Urinary bladder (tissue), 4 donors: Measurements from ENCODE around the gene M6PR. TPM values are rescaled to one million over a fixed set of nuclear protein-coding genes. Genes with fewer than 3 reads are reported as not detected.
"Not testable (repeated sequence)": the region's sequence is repeated elsewhere in the genome, so short reads cannot be mapped to it uniquely, and the experiment has no call there.

Experiments used
- DNase-seq: peaks from one replicate; pipeline ENCODE4 v3.0.0-alpha.2; 2015; ENCODE audit errors: extremely low spot score
- H3K27ac ChIP-seq: one replicate; pipeline ENCODE4 v1.5.1; 2013; ENCODE audit warnings: low read depth, mild to moderate bottlenecking, moderate library complexity
- H3K36me3 ChIP-seq: one replicate; pipeline ENCODE4 v1.6.1; 2013; ENCODE audit warnings: mild to moderate bottlenecking, moderate library complexity; ENCODE audit not compliant: insufficient read depth
- H3K4me1 ChIP-seq: one replicate; pipeline ENCODE4 v1.6.1; 2013; ENCODE audit warnings: mild to moderate bottlenecking, moderate library complexity; ENCODE audit not compliant: insufficient read depth
- H3K4me3 ChIP-seq: one replicate; pipeline ENCODE4 v1.5.1; 2013; ENCODE audit warnings: low read depth, low read length
- whole genome bisulfite sequencing: extraction: QIAGEN DNeasy Blood & Tissue Kit; methylation state at CpG from one replicate; pipeline ENCODE4 v1.1.7; 2013; 5-methylcytosine and 5-hydroxymethylcytosine counted together
- polyA plus RNA-seq: library from polyadenylated mRNA; stranded (reverse); fragments of 200-250 nt; gene quantifications from one replicate; pipeline ENCODE4 v1.2.3, GENCODE V29; 2013
- total RNA-seq: library from RNA; depleted of rRNA; stranded (reverse); fragments of >200 nt; gene quantifications from one replicate; pipeline ENCODE4 v1.2.3, GENCODE V29; 2014
- donor health status: healthy with polysubstance abuse.
- donor health status: healthy.

Gene M6PR
- total and polyA plus RNA-seq, 2 donors = 76.9 to 93.1 TPM

GRCh38 chr12:8913702-8914032, 35.8 kb downstream of the M6PR start:
- DNase-seq = no peak
- Histone ChIP-seq H3K27ac (peak overlapping the region; percentile 83), H3K4me1 (no peaks in the 10 kb centered on the region), H3K4me3 (peak overlapping the region; percentile 85), H3K36me3 (no peaks in the 10 kb centered on the region)
- WGBS = 8% methylated on average over 6 of the region's 6 CpGs

DNA sequence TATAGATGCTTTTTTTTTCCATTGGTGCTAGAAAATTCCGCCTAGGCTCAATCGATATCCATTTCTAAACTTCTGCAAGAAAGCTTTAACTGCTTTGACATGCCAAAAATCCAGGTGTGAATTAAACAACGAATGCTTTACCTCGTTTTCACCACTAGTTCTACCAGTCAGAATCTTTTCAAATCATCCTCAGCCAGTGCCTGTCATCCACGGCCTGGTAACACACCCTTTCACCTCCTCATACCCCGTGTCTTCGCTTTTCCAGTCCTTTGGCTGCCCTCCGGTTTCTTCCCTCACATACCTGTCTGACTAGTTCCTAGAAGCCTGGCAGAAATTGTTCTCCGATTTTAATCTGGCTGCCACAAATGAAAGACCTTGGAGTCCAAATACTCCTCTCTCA, 36.5 kb downstream of the M6PR start:
- Histone ChIP-seq H3K4me3 (peak overlapping the region; percentile 1), H3K27ac (peak overlapping the region; percentile 18), H3K4me1 (no peaks in the 10 kb centered on the region), H3K36me3 (no peaks in the 10 kb centered on the region)
- 25% methylated on average over 9 of the region's 9 CpGs for WGBS
- no peak for DNase-seq

DNA sequence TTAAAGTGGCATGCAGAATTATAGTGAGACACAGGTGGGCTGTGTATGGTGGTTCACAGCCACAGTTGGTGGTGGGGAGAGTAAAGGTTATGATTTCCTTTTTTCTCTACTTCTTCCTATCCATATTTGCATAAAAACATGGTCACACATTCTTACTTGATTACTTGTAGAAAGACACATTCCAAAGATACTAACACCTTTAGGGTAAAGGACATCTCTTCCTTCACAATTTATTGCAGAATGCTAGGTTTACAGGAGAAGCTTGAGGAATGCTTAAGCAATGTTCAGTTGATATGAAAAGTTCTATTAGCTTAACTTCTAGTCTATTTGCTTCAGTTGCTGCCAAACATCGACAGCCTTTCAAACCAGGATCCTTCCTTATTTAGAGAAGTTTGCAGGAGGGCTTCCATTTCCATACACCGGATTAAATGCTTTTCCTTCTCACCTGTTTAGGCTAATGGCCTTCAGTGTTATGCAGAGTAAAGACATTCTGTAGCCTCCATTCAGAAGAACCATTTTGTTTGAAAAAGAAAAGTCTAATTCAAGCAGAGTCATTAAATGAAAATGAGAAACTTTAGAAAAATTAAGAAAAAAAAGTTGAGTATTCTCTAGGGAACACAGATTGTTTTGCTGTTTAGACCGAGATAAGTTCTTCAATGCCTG, 37.7 kb downstream of the M6PR start:
- H3K4me1 ChIP-seq = no peaks in the 10 kb centered on the region
- no peak overlapping the region for H3K4me3 ChIP-seq
- no peak for DNase-seq
- no peaks in the 10 kb centered on the region for H3K36me3 ChIP-seq
- no peak overlapping the region for H3K27ac ChIP-seq
- WGBS = 66% methylated on average over 3 of the region's 3 CpGs

DNA sequence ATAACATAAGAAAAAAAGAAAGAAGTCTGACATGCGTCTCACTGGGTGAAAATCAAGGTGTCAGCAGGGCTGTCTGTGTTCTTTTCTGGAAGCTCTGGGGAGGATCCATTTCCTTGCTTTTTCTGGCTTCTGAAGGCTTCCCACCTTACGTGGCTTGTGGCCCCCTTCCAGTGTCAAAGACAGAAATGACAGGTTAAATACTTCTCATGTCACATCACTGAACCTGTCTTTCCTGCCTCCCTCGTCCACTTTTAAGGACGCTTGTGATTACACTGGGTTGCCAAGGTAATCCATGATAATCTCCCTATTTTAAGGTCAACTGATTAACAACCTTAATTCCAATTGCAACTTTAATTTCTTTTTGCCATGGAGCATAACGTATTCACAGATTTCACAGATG, 39.7 kb downstream of the M6PR start:
- Histone ChIP-seq H3K36me3 (no peaks in the 10 kb centered on the region), H3K4me1 (no peaks in the 10 kb centered on the region), H3K4me3 (no peak overlapping the region), H3K27ac (no peak overlapping the region)
- DNase-seq = no peak
- 82% methylated on average over 5 of the region's 5 CpGs for WGBS

- H3K27ac ChIP-seq = no peak overlapping the region
Observed at GRCh38 chr12:8907513-8907912, 41.9 kb downstream of the M6PR start.

GRCh38 chr12:8906266-8907180, 42.9 kb downstream of the M6PR start:
- Histone ChIP-seq H3K36me3 (no peaks in the 10 kb centered on the region), H3K4me3 (no peak overlapping the region), H3K27ac (no peak overlapping the region), H3K4me1 (no peaks in the 10 kb centered on the region)
- WGBS = 89% methylated on average over 16 of the region's 16 CpGs
- no peak for DNase-seq

More at GRCh38 chr12:8907513-8907912, 41.9 kb downstream of the M6PR start:
- 76% methylated on average over 3 of the region's 3 CpGs for WGBS
- no peak for DNase-seq
- no peaks in the 10 kb centered on the region for H3K4me1 ChIP-seq
- no peak overlapping the region for H3K4me3 ChIP-seq
- H3K36me3 ChIP-seq = no peaks in the 10 kb centered on the region

- Histone ChIP-seq H3K27ac (no peak overlapping the region), H3K36me3 (no peaks in the 10 kb centered on the region), H3K4me1 (no peaks in the 10 kb centered on the region), H3K4me3 (no peak overlapping the region)
- no peak for DNase-seq
- WGBS = 46% methylated on average over 10 of the region's 10 CpGs
Observed at GRCh38 chr12:8905546-8905945, 43.9 kb downstream of the M6PR start.

- no peaks in the 10 kb centered on the region for H3K4me1 ChIP-seq
- H3K4me3 ChIP-seq = no peak overlapping the region
- no peak for DNase-seq
- no peaks in the 10 kb centered on the region for H3K36me3 ChIP-seq
- H3K27ac ChIP-seq = no peak overlapping the region
Observed at GRCh38 chr12:8904665-8905064, 44.8 kb downstream of the M6PR start.

DNA sequence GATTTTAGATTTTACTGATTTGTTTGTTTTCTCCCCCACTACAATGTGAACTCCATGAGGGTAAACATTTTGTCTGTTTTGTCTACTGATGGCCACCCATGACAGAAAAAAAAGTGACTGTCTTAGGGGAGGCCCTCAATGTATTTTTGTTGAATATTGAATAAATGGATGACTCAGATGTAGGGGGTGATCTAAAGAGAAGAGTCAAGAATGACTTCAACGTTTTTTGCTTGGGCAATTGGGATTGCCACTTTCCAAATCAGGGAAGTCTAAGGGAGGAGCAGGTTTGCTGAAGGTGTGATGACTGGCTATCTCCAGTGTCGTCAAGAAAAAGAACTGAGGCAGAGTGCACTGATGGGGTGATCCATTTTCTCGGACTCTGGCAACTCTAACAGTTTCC, 45.8 kb downstream of the M6PR start:
- H3K4me3 ChIP-seq = no peak overlapping the region
- 79% methylated on average over 3 of the region's 3 CpGs for WGBS
- no peaks in the 10 kb centered on the region for H3K4me1 ChIP-seq
- no peak for DNase-seq
- no peak overlapping the region for H3K27ac ChIP-seq
- H3K36me3 ChIP-seq = no peaks in the 10 kb centered on the region

DNA sequence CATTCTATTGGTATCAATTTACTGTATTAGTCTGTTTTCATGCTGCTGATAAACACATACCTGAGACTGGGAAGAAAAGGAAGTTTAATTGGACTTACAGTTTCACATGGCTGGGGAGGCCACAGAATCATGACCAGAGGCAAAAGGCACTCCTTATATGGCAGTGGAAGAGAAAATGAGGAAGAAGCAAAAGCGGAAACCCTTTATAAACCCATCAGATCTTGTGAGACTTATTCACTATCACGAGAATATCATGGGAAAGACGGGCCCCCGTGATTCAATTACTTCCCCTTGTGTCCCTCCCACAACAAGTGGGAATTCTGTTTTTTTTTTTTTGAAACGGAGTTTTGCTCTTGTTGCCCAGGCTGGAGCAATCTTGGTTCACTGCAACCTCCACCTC, 46.7 kb downstream of the M6PR start:
- H3K4me3 ChIP-seq = not testable (repeated sequence)
- WGBS = 84% methylated on average over 5 of the region's 5 CpGs

GRCh38 chr12:8899830-8900229, 49.6 kb downstream of the M6PR start:
- no peak for DNase-seq
- 86% methylated on average over 6 of the region's 6 CpGs for WGBS
- H3K27ac ChIP-seq = no peak overlapping the region
- H3K36me3 ChIP-seq = no peaks in the 10 kb centered on the region
- no peak overlapping the region for H3K4me3 ChIP-seq
- H3K4me1 ChIP-seq = no peaks in the 10 kb centered on the region

More for the DNA sequence above, 46.7 kb downstream of the M6PR start:
- not testable (repeated sequence) for H3K27ac ChIP-seq, H3K36me3 ChIP-seq, H3K4me1 ChIP-seq, DNase-seq

GRCh38 chr12:8897081-8897480, 52.4 kb downstream of the M6PR start:
- Histone ChIP-seq H3K27ac (no peak overlapping the region), H3K36me3 (no peaks in the 10 kb centered on the region), H3K4me1 (no peaks in the 10 kb centered on the region), H3K4me3 (no peak overlapping the region)
- DNase-seq = no peak
- WGBS = 89% methylated on average over 7 of the region's 7 CpGs

DNA sequence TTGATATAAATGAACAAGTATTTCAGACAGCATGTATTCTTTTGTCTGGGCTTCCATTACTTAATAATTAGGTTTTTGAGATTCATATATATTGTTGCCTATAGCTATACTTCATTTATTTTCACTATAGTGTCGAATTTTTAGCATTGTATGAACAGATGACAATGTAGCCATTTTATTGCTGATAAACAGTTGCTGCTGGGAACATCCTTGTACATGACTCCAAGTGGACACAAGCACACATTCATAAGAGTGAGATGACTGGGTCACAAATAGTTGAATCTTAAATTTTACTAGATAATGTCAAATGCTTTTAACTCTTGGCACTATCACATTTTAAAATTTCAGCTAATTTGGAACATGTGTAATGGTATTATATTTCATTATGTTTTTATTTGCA, 54.5 kb downstream of the M6PR start:
- no peaks in the 10 kb centered on the region for H3K4me1 ChIP-seq
- no peak for DNase-seq
- no peak overlapping the region for H3K27ac ChIP-seq
- H3K4me3 ChIP-seq = no peak overlapping the region
- 73% methylated on average over 1 of the region's 1 CpG for WGBS
- H3K36me3 ChIP-seq = no peaks in the 10 kb centered on the region

- Histone ChIP-seq H3K27ac (no peak overlapping the region), H3K4me3 (no peak overlapping the region), H3K4me1 (no peaks in the 10 kb centered on the region), H3K36me3 (no peaks in the 10 kb centered on the region)
- no peak for DNase-seq
Observed at GRCh38 chr12:8894378-8894777, 55.1 kb downstream of the M6PR start.
